HEK293 (cell line): Measurements from ENCODE around the gene PRTN3.

Experiments
- CTCF ChIA-PET: fragments of 350-600 bp; formaldehyde crosslinking; extraction: SDS; loops from one replicate; lab custom pipeline; 2021; ENCODE audit warnings: antibody characterized with exemption; lab: Yijun Ruan, JAX
- POLR2A ChIA-PET: fragments of 300-600 bp; formaldehyde crosslinking; extraction: SDS; loops from one replicate; lab custom pipeline; 2020; ENCODE audit warnings: antibody characterized with exemption, inconsistent platforms; lab: Yijun Ruan, JAX
- H3K27ac ChIP-seq: fragments of 200-500 bp; sonication (Bioruptor generic); 2 replicates; pipeline ENCODE4 v1.5.1; 2014; ENCODE audit warnings: low read depth, low read length, control low read depth, inconsistent platforms; ENCODE audit errors: extremely low read depth
- H3K36me3 ChIP-seq, 2 experiments: fragments of 200-500 bp in 1 of 2; sonication (Bioruptor generic) in 1 of 2; 1 replicate in 1 of 2; 2 replicates in 1 of 2; pipeline ENCODE4 v1.5.1; 2014 to 2017; ENCODE audit warnings: inconsistent platforms in 2 of 2, low read length in 2 of 2; ENCODE audit not compliant: control insufficient read depth in 2 of 2, insufficient read depth in 1 of 2
- H3K4me1 ChIP-seq: fragments of 200-500 bp; sonication (Bioruptor generic); 2 replicates; pipeline ENCODE4 v1.5.1; 2014; ENCODE audit warnings: mild to moderate bottlenecking, low read length, inconsistent platforms; ENCODE audit not compliant: control insufficient read depth, insufficient read depth
- H3K4me3 ChIP-seq: 2 replicates; pipeline ENCODE4 v1.5.1; 2011; ENCODE audit warnings: low read depth, mild to moderate bottlenecking, control low read depth, low read length, moderate library complexity
- H3K9me3 ChIP-seq: fragments of 200-500 bp; sonication (Bioruptor generic); 2 replicates; pipeline ENCODE4 v1.5.1; 2014; ENCODE audit warnings: low read depth, low read length, inconsistent platforms; ENCODE audit not compliant: control insufficient read depth, insufficient read depth
- HIC1 ChIP-seq: fragments of 450-650 bp; formaldehyde crosslinking; IDR thresholded peaks from 2 replicates; pipeline ENCODE4 v1.5.1; 2016; ENCODE audit warnings: missing biosample characterization, missing genetic modification characterization
- HOXD13 ChIP-seq: sonication (generic); formaldehyde crosslinking; IDR thresholded peaks from 2 replicates; pipeline ENCODE4 v1.8.0; 2022; ENCODE audit warnings: missing genetic modification reagents, borderline replicate concordance
- KLF8 ChIP-seq: fragments of 450-650 bp; formaldehyde crosslinking; IDR thresholded peaks from 2 replicates; pipeline ENCODE4 v1.5.1; 2016; ENCODE audit warnings: missing biosample characterization, missing genetic modification characterization
- MEIS1 ChIP-seq: sonication (generic); formaldehyde crosslinking; IDR thresholded peaks from 2 replicates; pipeline ENCODE4 v1.8.1; 2022; ENCODE audit warnings: missing genetic modification reagents, mild to moderate bottlenecking, borderline replicate concordance
- PRDM1 ChIP-seq: fragments of 450-650 bp; formaldehyde crosslinking; IDR thresholded peaks from 2 replicates; pipeline ENCODE4; 2016; ENCODE audit warnings: missing biosample characterization, missing genetic modification characterization
- RBAK ChIP-seq: fragments of 450-650 bp; formaldehyde crosslinking; IDR thresholded peaks from 2 replicates; pipeline ENCODE4 v1.5.1; 2016; ENCODE audit warnings: missing biosample characterization, missing genetic modification characterization
- SCRT1 ChIP-seq: fragments of 450-650 bp; formaldehyde crosslinking; IDR thresholded peaks from 2 replicates; pipeline ENCODE4 v1.5.1; 2016; ENCODE audit warnings: missing biosample characterization, missing genetic modification characterization, borderline replicate concordance
- SETDB1 ChIP-seq: IDR thresholded peaks from one replicate; pipeline ENCODE4 v1.6.1; 2017; ENCODE audit warnings: mild to moderate bottlenecking, low read length, moderate library complexity, mixed read lengths; ENCODE audit not compliant: insufficient read length
- ZBTB7A ChIP-seq: fragments of 450-650 bp; formaldehyde crosslinking; IDR thresholded peaks from 2 replicates; pipeline ENCODE4 v1.5.1; 2016; ENCODE audit warnings: low read depth, missing biosample characterization, missing genetic modification characterization
- ZIC2 ChIP-seq: fragments of 450-650 bp; formaldehyde crosslinking; IDR thresholded peaks from 2 replicates; pipeline ENCODE4 v1.5.1; 2016; ENCODE audit warnings: missing biosample characterization, missing genetic modification characterization
- ZNF121 ChIP-seq: fragments of 450-650 bp; formaldehyde crosslinking; IDR thresholded peaks from 2 replicates; pipeline ENCODE4 v1.5.1; 2016; ENCODE audit warnings: missing biosample characterization, missing genetic modification characterization
- ZNF157 ChIP-seq: fragments of 450-650 bp; formaldehyde crosslinking; IDR thresholded peaks from 2 replicates; pipeline ENCODE4 v1.5.1; 2016; ENCODE audit warnings: missing biosample characterization, missing genetic modification characterization
- ZNF404 ChIP-seq: fragments of 450-650 bp; formaldehyde crosslinking; IDR thresholded peaks from 2 replicates; pipeline ENCODE4 v1.5.1; 2017; ENCODE audit warnings: missing biosample characterization, missing genetic modification characterization
- ZNF654 ChIP-seq: fragments of 450-650 bp; formaldehyde crosslinking; IDR thresholded peaks from 2 replicates; pipeline ENCODE4 v1.5.1; 2016; ENCODE audit warnings: low read depth, missing biosample characterization, missing genetic modification characterization
- ZNF658 ChIP-seq: fragments of 450-650 bp; formaldehyde crosslinking; IDR thresholded peaks from 2 replicates; pipeline ENCODE4; 2016; ENCODE audit warnings: missing biosample characterization, missing genetic modification characterization
- ZNF664 ChIP-seq: fragments of 450-650 bp; formaldehyde crosslinking; IDR thresholded peaks from 2 replicates; pipeline ENCODE4 v1.5.1; 2016; ENCODE audit warnings: missing biosample characterization, missing genetic modification characterization
- ZNF707 ChIP-seq: fragments of 450-650 bp; formaldehyde crosslinking; IDR thresholded peaks from 2 replicates; pipeline ENCODE4 v1.5.1; 2016; ENCODE audit warnings: missing biosample characterization, missing genetic modification characterization
- TF ChIP-seq, protein P1 (sequence below): fragments of 450-650 bp; formaldehyde crosslinking; IDR thresholded peaks from 2 replicates; pipeline ENCODE4 v1.5.1; 2016; ENCODE audit warnings: missing biosample characterization, missing genetic modification characterization
- TF ChIP-seq, protein P2 (sequence below): fragments of 450-650 bp; formaldehyde crosslinking; IDR thresholded peaks from 2 replicates; pipeline ENCODE4 v1.5.1; 2016; ENCODE audit warnings: missing biosample characterization, missing genetic modification characterization

Gene PRTN3

DNA sequence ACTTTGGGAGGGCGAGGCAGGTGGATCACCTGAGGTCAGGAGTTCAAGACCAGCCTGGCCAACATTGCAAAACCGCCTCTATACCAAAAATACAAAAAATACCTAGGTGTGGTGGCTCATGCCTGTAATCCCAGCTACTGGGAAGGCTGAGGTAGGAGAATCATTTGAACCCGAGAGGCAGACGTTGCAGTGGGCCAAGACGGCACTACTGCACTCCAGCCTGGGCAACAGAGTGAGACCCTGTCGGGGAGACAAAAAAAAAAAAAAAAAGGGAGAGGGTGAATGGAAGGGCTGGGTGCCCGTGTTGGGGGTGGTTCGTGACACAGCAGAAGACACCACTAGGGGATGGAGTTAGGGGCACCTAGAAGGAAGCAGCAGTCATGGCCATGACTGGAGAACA, 29.5 kb downstream of the PRTN3 start:
- no peak overlapping the region for H3K27ac ChIP-seq
- POLR2A ChIA-PET, result no interaction called here
- TF ChIP-seq PRDM1 (tag by site-specific recombination), result no peak
- peak; percentile 62; the same call in 1 of the 2 replicates for TF ChIP-seq ZNF121
- TF ChIP-seq, all 188 proteins: peak for 1
- no peak overlapping the region for H3K4me3 ChIP-seq
- no peaks in the 10 kb centered on the region for H3K9me3 ChIP-seq
- peaks cover 7 to 52% of the 10 kb centered on the region in 2 experiments; a peak in 2 of 3 replicates for H3K36me3 ChIP-seq
- H3K4me1 ChIP-seq, result no peaks in the 10 kb centered on the region; the same call in 1 of the 2 replicates
- CTCF ChIA-PET, result no interaction called here

DNA sequence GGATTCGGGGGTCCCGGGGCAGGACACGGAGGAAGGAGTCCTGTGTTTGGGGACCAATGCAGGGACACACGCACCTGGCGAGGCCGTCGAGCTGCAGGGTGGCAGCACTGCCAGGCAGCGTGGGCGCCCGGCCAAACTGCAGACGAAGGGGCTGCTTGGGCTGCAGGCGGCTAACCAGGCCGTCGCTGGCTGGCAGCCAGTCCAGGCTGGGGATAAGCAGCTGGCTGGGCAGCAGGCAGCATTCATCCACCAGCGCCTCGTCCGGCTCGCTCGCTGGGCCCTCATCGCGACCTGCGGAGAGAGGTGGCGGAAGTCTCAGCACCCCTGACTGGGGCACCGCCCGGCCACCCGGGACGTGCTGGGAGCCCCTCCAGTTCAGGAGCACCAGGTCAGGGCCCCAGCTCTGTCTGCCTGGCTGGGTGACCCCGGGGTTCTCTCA, 30.2 kb downstream of the PRTN3 start:
- ChIA-PET CTCF (no interaction called here), POLR2A (no interaction called here)
- Histone ChIP-seq H3K9me3 (no peaks in the 10 kb centered on the region), H3K4me1 (no peaks in the 10 kb centered on the region; the same call in 1 of the 2 replicates), H3K36me3 (peaks cover 7 to 59% of the 10 kb centered on the region in 2 experiments; a peak in 2 of 3 replicates), H3K27ac (no peak overlapping the region), H3K4me3 (no peak overlapping the region)
- TF ChIP-seq, protein P1, sequence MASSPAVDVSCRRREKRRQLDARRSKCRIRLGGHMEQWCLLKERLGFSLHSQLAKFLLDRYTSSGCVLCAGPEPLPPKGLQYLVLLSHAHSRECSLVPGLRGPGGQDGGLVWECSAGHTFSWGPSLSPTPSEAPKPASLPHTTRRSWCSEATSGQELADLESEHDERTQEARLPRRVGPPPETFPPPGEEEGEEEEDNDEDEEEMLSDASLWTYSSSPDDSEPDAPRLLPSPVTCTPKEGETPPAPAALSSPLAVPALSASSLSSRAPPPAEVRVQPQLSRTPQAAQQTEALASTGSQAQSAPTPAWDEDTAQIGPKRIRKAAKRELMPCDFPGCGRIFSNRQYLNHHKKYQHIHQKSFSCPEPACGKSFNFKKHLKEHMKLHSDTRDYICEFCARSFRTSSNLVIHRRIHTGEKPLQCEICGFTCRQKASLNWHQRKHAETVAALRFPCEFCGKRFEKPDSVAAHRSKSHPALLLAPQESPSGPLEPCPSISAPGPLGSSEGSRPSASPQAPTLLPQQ (tag by site-specific recombination), result no peak
- TF ChIP-seq ZNF707 (no peak), SETDB1 (no peak), ZNF654 (tag by site-specific recombination) (no peak), MEIS1 (CRISPR knock-in tag) (no peak), ZNF658 (tag by site-specific recombination) (no peak), HOXD13 (no peak), HIC1 (tag by site-specific recombination) (no peak), ZIC2 (tag by site-specific recombination) (peak; percentile 33; the same call in 1 of the 2 replicates), ZNF664 (tag by site-specific recombination) (no peak), ZNF404 (no peak), RBAK (no peak)
- TF ChIP-seq, protein P2, sequence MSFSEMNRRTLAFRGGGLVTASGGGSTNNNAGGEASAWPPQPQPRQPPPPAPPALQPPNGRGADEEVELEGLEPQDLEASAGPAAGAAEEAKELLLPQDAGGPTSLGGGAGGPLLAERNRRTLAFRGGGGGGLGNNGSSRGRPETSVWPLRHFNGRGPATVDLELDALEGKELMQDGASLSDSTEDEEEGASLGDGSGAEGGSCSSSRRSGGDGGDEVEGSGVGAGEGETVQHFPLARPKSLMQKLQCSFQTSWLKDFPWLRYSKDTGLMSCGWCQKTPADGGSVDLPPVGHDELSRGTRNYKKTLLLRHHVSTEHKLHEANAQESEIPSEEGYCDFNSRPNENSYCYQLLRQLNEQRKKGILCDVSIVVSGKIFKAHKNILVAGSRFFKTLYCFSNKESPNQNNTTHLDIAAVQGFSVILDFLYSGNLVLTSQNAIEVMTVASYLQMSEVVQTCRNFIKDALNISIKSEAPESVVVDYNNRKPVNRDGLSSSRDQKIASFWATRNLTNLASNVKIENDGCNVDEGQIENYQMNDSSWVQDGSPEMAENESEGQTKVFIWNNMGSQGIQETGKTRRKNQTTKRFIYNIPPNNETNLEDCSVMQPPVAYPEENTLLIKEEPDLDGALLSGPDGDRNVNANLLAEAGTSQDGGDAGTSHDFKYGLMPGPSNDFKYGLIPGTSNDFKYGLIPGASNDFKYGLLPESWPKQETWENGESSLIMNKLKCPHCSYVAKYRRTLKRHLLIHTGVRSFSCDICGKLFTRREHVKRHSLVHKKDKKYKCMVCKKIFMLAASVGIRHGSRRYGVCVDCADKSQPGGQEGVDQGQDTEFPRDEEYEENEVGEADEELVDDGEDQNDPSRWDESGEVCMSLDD, result peak; percentile 44; the same call in 1 of the 2 replicates

- CTCF ChIA-PET, result no interaction called here
- TF ChIP-seq, protein P2, result 0 out of 2 replicates have a peak, but pooled peaks have one; percentile 31
- 0 out of 2 replicates have a peak, but pooled peaks have one; percentile 36 for TF ChIP-seq KLF8
- no peak for TF ChIP-seq SCRT1 (tag by site-specific recombination)
- TF ChIP-seq ZNF157 (tag by site-specific recombination), result no peak
- peak; percentile 73; the same call in 1 of the 2 replicates for TF ChIP-seq ZBTB7A (tag by site-specific recombination)
- no peaks in the 10 kb centered on the region for H3K9me3 ChIP-seq
- H3K4me1 ChIP-seq, result no peaks in the 10 kb centered on the region; the same call in 1 of the 2 replicates
- no peak overlapping the region for H3K27ac ChIP-seq
- POLR2A ChIA-PET, result no interaction called here
- H3K36me3 ChIP-seq, result peaks cover 7 to 64% of the 10 kb centered on the region in 2 experiments; a peak in 2 of 3 replicates
- no peak overlapping the region for H3K4me3 ChIP-seq
Measured at GRCh38 chr19:871446-872265, 30.9 kb downstream of the PRTN3 start.
